HCT116 (cell line): ENCODE measurements around the gene KIAA1671. TPM values are rescaled to one million over a fixed set of nuclear protein-coding genes. Genes with fewer than 3 reads are reported as not detected.

Experiments used
- ATAC-seq: fragments of 200-7000 bp; cut with Tn5 transposase; 2 replicates; pipeline ENCODE4 v1.9.1; 2020; ENCODE audit warnings: mild to moderate bottlenecking, moderate library complexity
- BruUV-seq: library from RNA; stranded (reverse); fragments of 400-500 nt; replicated peaks from 2 replicates; lab custom pipeline; 2021; lab: Mats Ljungman, UMichigan
- CTCF ChIA-PET: fragments of 300-600 bp; sonication (Branson Sonifier 250); formaldehyde crosslinking; loops from one replicate; lab custom pipeline; 2021; ENCODE audit warnings: antibody characterized with exemption; lab: Charles Lee
- POLR2A ChIA-PET: fragments of 300-600, 350-600 bp; sonication (Branson Sonifier 250); formaldehyde crosslinking; loops from one replicate; lab custom pipeline; 2021; ENCODE audit warnings: antibody characterized with exemption; lab: Charles Lee
- RAD21 ChIA-PET, 2 experiments: fragments of 300-600 bp; sonication (Branson Sonifier 250); formaldehyde crosslinking; loops; one replicate each; lab custom pipeline; 2023; ENCODE audit warnings: low total read pairs in 2 of 2; ENCODE audit not compliant: uncharacterized antibody in 2 of 2, unreplicated experiment in 2 of 2, low non-redundant PET in 1 of 2; lab: Charles Lee
- DNase-seq: peaks from one replicate; pipeline ENCODE4 v3.0.0-alpha.2; 2010; ENCODE audit warnings: low read depth, low spot score
- H2AFZ ChIP-seq: fragments of 200-600 bp; shearing (Covaris generic), sonication (generic); 2 replicates; pipeline ENCODE4 v1.6.1; 2017; ENCODE audit warnings: low read depth, mixed run types, mixed read lengths, antibody characterized with exemption, low read length; ENCODE audit not compliant: poor library complexity, severe bottlenecking
- H3K27ac ChIP-seq: 2 replicates; pipeline ENCODE4 v1.5.1; 2012; ENCODE audit warnings: low read depth, low read length
- H3K27me3 ChIP-seq: fragments of 200-600 bp; sonication (generic); 2 replicates; pipeline ENCODE4 v1.6.1; 2016; ENCODE audit warnings: mixed run types, low read length, mixed read lengths; ENCODE audit not compliant: insufficient read depth
- H3K36me3 ChIP-seq, 2 experiments: fragments of 200-500 bp in 1 of 2; fragments of 200-600 bp in 1 of 2; sonication (Bioruptor generic) in 1 of 2; sonication (generic) in 1 of 2; 2 replicates each; pipeline versions ENCODE4 v1.5.1 to v1.6.1; 2014 to 2016; ENCODE audit warnings: low read length in 2 of 2, inconsistent platforms in 1 of 2, mixed read lengths in 1 of 2, mixed run types in 1 of 2; ENCODE audit not compliant: insufficient read depth in 2 of 2, control insufficient read depth in 1 of 2
- H3K4me1 ChIP-seq, 2 experiments: fragments of 200-600 bp in 1 of 2; sonication (generic) in 1 of 2; 2 replicates each; pipeline versions ENCODE4 v1.5.1 to v1.6.1; 2012 to 2017; ENCODE audit warnings: low read length in 2 of 2, inconsistent platforms in 1 of 2, mild to moderate bottlenecking in 1 of 2, mixed read lengths in 1 of 2, mixed run types in 1 of 2, moderate library complexity in 1 of 2; ENCODE audit not compliant: insufficient read depth in 2 of 2, control insufficient read depth in 1 of 2
- H3K4me2 ChIP-seq: fragments of 200-600 bp; sonication (generic); 2 replicates; pipeline ENCODE4 v1.6.1; 2017; ENCODE audit warnings: mixed run types, low read length, mixed read lengths
- H3K4me3 ChIP-seq, 2 experiments: fragments of 200-600 bp in 1 of 2; sonication (generic) in 1 of 2; replicated peaks in 1 of 2; 2 replicates each; pipeline ENCODE4 v1.5.1; 2011 to 2016; ENCODE audit warnings: low read length in 2 of 2, control low read depth in 1 of 2, low read depth in 1 of 2, mild to moderate bottlenecking in 1 of 2, mixed read lengths in 1 of 2, mixed run types in 1 of 2
- H3K79me2 ChIP-seq: fragments of 200-600 bp; sonication (generic); 2 replicates; pipeline ENCODE4 v1.6.1; 2017; ENCODE audit warnings: mild to moderate bottlenecking, mixed run types, low read length, moderate library complexity, mixed read lengths; ENCODE audit not compliant: insufficient read depth
- H3K9ac ChIP-seq: fragments of 200-600 bp; sonication (generic); 2 replicates; pipeline ENCODE4 v1.6.1; 2016; ENCODE audit warnings: low read length, mixed read lengths
- H3K9me2 ChIP-seq: fragments of 200-600 bp; sonication (generic), shearing (Covaris generic); 2 replicates; pipeline ENCODE4 v1.6.1; 2017; ENCODE audit warnings: mixed run types, mild to moderate bottlenecking, moderate library complexity; ENCODE audit not compliant: insufficient read depth
- H3K9me3 ChIP-seq, 2 experiments: fragments of 200-500 bp in 1 of 2; fragments of 200-600 bp in 1 of 2; sonication (Bioruptor generic) in 1 of 2; sonication (generic) in 1 of 2; 2 replicates each; pipeline ENCODE4 v1.6.1; 2014 to 2017; ENCODE audit warnings: low read length in 2 of 2, mixed read lengths in 2 of 2, inconsistent platforms in 1 of 2, low read depth in 1 of 2, mild to moderate bottlenecking in 1 of 2, mixed run types in 1 of 2, moderate library complexity in 1 of 2; ENCODE audit not compliant: control insufficient read depth in 1 of 2, insufficient read depth in 1 of 2
- H4K20me1 ChIP-seq: fragments of 200-600 bp; sonication (generic), shearing (Covaris generic); 2 replicates; pipeline ENCODE4 v1.6.1; 2017; ENCODE audit warnings: mixed run types, mild to moderate bottlenecking, moderate library complexity; ENCODE audit not compliant: insufficient read depth
- CEBPB ChIP-seq: IDR thresholded peaks from 2 replicates; pipeline ENCODE4 v1.6.1; 2012; ENCODE audit warnings: low read depth
- ELF1 ChIP-seq: IDR thresholded peaks from 2 replicates; pipeline ENCODE4 v1.6.1; 2012; ENCODE audit warnings: low read depth, borderline replicate concordance
- EZH2 ChIP-seq: fragments of 200-600 bp; sonication (generic); IDR thresholded peaks from 2 replicates; pipeline ENCODE4 v1.6.1; 2017; ENCODE audit warnings: antibody characterized with exemption, mixed run types
- EZH2phosphoT487 ChIP-seq: fragments of 200-600 bp; IDR thresholded peaks from 2 replicates; pipeline ENCODE4 v1.6.1; 2018; ENCODE audit warnings: antibody characterized with exemption, borderline replicate concordance
- FOSL1 ChIP-seq: IDR thresholded peaks from 2 replicates; pipeline ENCODE4 v1.6.1; 2012; ENCODE audit warnings: low read depth
- JUND ChIP-seq: IDR thresholded peaks from 2 replicates; pipeline ENCODE4 v1.6.1; 2012
- POLR2A ChIP-seq: IDR thresholded peaks from 2 replicates; pipeline ENCODE4 v1.7.0; 2011; ENCODE audit warnings: borderline replicate concordance; ENCODE audit not compliant: insufficient read depth, insufficient read length; ENCODE audit errors: extremely low read depth
- POLR2AphosphoS5 ChIP-seq: IDR thresholded peaks from 2 replicates; pipeline ENCODE4 v1.6.1; 2011; ENCODE audit warnings: mild to moderate bottlenecking, low read depth, low read length, moderate library complexity
- RAD21 ChIP-seq: IDR thresholded peaks from 2 replicates; pipeline ENCODE4 v1.6.1; 2012; ENCODE audit warnings: low read depth, mild to moderate bottlenecking
- SP1 ChIP-seq: IDR thresholded peaks from 2 replicates; pipeline ENCODE4 v1.6.1; 2012; ENCODE audit warnings: low read depth
- SRF ChIP-seq: IDR thresholded peaks from 2 replicates; pipeline ENCODE4 v1.6.1; 2012; ENCODE audit warnings: low read depth
- TCF7L2 ChIP-seq: IDR thresholded peaks from 2 replicates; pipeline ENCODE4 v1.7.0; 2011; ENCODE audit warnings: borderline replicate concordance, inconsistent platforms; ENCODE audit not compliant: insufficient read depth, insufficient read length; ENCODE audit errors: extremely low read depth
- YY1 ChIP-seq: IDR thresholded peaks from 2 replicates; pipeline ENCODE4 v1.6.1; 2011; ENCODE audit warnings: low read length, low read depth, moderate library complexity, mild to moderate bottlenecking; ENCODE audit not compliant: insufficient replicate concordance; ENCODE audit errors: extremely low read depth
- ZNF274 ChIP-seq: fragments of 200-500 bp; sonication (Bioruptor generic); IDR thresholded peaks from 2 replicates; pipeline ENCODE4 v1.6.1; 2014; ENCODE audit warnings: mild to moderate bottlenecking, low read depth, low read length, inconsistent platforms
- intact Hi-C: fragments of 100-400 bp; cut with micrococcal nuclease; formaldehyde crosslinking; loops from 2 replicates; pipeline ENCODE4 v1.10.0; 2022
- total RNA-seq: library from RNA; stranded (reverse); gene quantifications from one replicate; pipeline ENCODE4 v1.2.1, GENCODE V29; 2021; ENCODE audit not compliant: unreplicated experiment
- TF ChIP-seq, protein P1 (sequence below): IDR thresholded peaks from 2 replicates; pipeline ENCODE4 v1.6.1; 2011; ENCODE audit warnings: mild to moderate bottlenecking, low read length, moderate library complexity; ENCODE audit not compliant: insufficient replicate concordance; ENCODE audit errors: extremely low read depth
- TF ChIP-seq, protein P2 (sequence below): IDR thresholded peaks from 2 replicates; pipeline ENCODE4 v1.6.1; 2012; ENCODE audit warnings: low read depth

KIAA1671 gene
- total RNA-seq, 1 experiment from 2014 or later = 36.8 TPM

DNA sequence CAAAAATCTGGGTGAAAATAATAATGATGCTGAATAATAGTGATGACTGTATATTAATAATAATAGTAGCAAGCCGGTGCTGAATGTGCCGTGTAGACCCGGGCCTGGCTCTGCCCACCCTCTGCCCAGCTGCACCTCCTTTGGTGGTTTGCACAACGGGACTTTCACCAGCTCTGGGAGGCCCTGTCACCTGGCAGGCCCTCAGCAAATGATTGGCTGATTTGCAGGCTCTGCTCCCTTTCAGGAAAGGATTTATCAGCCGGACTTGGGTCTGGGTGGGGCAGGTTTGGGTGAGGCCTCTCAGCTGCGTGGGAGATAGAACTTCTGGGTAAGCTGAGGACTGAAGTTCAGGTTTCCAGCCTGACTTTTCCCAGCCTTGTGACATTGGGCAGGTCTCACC, 21.4 kb downstream of the KIAA1671 start (continued):
- TF ChIP-seq, protein P1, sequence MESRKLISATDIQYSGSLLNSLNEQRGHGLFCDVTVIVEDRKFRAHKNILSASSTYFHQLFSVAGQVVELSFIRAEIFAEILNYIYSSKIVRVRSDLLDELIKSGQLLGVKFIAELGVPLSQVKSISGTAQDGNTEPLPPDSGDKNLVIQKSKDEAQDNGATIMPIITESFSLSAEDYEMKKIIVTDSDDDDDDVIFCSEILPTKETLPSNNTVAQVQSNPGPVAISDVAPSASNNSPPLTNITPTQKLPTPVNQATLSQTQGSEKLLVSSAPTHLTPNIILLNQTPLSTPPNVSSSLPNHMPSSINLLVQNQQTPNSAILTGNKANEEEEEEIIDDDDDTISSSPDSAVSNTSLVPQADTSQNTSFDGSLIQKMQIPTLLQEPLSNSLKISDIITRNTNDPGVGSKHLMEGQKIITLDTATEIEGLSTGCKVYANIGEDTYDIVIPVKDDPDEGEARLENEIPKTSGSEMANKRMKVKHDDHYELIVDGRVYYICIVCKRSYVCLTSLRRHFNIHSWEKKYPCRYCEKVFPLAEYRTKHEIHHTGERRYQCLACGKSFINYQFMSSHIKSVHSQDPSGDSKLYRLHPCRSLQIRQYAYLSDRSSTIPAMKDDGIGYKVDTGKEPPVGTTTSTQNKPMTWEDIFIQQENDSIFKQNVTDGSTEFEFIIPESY = no peak
- TF ChIP-seq, protein P2, sequence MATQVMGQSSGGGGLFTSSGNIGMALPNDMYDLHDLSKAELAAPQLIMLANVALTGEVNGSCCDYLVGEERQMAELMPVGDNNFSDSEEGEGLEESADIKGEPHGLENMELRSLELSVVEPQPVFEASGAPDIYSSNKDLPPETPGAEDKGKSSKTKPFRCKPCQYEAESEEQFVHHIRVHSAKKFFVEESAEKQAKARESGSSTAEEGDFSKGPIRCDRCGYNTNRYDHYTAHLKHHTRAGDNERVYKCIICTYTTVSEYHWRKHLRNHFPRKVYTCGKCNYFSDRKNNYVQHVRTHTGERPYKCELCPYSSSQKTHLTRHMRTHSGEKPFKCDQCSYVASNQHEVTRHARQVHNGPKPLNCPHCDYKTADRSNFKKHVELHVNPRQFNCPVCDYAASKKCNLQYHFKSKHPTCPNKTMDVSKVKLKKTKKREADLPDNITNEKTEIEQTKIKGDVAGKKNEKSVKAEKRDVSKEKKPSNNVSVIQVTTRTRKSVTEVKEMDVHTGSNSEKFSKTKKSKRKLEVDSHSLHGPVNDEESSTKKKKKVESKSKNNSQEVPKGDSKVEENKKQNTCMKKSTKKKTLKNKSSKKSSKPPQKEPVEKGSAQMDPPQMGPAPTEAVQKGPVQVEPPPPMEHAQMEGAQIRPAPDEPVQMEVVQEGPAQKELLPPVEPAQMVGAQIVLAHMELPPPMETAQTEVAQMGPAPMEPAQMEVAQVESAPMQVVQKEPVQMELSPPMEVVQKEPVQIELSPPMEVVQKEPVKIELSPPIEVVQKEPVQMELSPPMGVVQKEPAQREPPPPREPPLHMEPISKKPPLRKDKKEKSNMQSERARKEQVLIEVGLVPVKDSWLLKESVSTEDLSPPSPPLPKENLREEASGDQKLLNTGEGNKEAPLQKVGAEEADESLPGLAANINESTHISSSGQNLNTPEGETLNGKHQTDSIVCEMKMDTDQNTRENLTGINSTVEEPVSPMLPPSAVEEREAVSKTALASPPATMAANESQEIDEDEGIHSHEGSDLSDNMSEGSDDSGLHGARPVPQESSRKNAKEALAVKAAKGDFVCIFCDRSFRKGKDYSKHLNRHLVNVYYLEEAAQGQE = no peak
- no peak for TF ChIP-seq POLR2A

DNA sequence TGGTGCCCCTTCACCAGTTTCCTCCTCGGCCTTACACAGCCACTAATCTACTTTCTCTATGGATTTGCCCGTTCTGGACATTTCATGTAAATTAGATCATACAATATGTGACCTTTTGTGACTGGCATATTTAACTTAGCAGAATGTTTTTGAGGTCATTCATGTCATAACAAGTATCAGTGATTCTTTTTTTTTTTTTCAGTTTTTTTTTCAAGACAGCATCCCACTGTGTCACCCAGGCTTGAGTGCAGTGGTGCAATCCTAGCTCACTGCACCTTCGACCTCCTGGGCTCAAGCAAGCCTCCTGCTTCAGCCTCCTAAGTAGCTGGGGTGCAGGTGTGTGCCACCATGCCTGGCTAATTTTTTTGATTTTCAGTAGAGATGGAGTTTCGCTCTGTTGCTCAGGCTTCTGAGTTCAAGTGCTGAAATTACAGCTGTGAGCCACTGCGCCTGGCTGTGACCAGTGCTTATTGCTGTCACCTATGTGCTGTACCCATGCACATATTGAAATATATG, 22.7 kb downstream of the KIAA1671 start:
- no peak for DNase-seq
- no peak for TF ChIP-seq TCF7L2
- TF ChIP-seq SRF = no peak
- no peak for TF ChIP-seq EZH2phosphoT487
- no peak for TF ChIP-seq ZNF274
- TF ChIP-seq YY1 = no peak
- no peak for TF ChIP-seq POLR2AphosphoS5
- no peak for TF ChIP-seq CEBPB
- no peak for TF ChIP-seq FOSL1
- no peak for TF ChIP-seq ELF1
- TF ChIP-seq RAD21 = no peak
- TF ChIP-seq EZH2 = no peak
- no peak for TF ChIP-seq JUND
- TF ChIP-seq, protein P1 = no peak
- TF ChIP-seq SP1 = no peak
- no peaks in the 10 kb centered on the region for H3K27me3 ChIP-seq
- RAD21 ChIA-PET = no interaction called here
- H3K4me3 ChIP-seq = no peak overlapping the region
- no peaks in the 10 kb centered on the region for H3K9me3 ChIP-seq
- H3K36me3 ChIP-seq = no peaks in the 10 kb centered on the region
- intact Hi-C loops = no loop called here
- H3K9ac ChIP-seq = no peak overlapping the region
- ATAC-seq = no peak
- BruUV-seq = no TSS peak
- H3K4me1 ChIP-seq = peaks cover 54 to 79% of the 10 kb centered on the region in 2 experiments
- POLR2A ChIA-PET = no interaction called here
- no peaks in the 10 kb centered on the region for H3K9me2 ChIP-seq
- no peak overlapping the region for H3K27ac ChIP-seq
- peaks cover 79% of the 10 kb centered on the region; the same call in 1 of the 2 replicates for H3K79me2 ChIP-seq
- CTCF ChIA-PET = no interaction called here
- H4K20me1 ChIP-seq = no peaks in the 10 kb centered on the region
- no peak overlapping the region for H3K4me2 ChIP-seq
- H2AFZ ChIP-seq = no peak overlapping the region
